Measurements from ENCODE around the gene MED13.
"Not testable (repeated sequence)": the region's sequence is repeated elsewhere in the genome, so short reads cannot be mapped to it uniquely, and the experiment has no call there.

The MED13 gene

GRCh38 chr17:61947367-61948078 is 117.6 kb downstream of the MED13 start:
- H3K4me3 ChIP-seq (ENCODE audit: low read depth, low read length), result no peak overlapping the region
- TF ChIP-seq, protein P1, sequence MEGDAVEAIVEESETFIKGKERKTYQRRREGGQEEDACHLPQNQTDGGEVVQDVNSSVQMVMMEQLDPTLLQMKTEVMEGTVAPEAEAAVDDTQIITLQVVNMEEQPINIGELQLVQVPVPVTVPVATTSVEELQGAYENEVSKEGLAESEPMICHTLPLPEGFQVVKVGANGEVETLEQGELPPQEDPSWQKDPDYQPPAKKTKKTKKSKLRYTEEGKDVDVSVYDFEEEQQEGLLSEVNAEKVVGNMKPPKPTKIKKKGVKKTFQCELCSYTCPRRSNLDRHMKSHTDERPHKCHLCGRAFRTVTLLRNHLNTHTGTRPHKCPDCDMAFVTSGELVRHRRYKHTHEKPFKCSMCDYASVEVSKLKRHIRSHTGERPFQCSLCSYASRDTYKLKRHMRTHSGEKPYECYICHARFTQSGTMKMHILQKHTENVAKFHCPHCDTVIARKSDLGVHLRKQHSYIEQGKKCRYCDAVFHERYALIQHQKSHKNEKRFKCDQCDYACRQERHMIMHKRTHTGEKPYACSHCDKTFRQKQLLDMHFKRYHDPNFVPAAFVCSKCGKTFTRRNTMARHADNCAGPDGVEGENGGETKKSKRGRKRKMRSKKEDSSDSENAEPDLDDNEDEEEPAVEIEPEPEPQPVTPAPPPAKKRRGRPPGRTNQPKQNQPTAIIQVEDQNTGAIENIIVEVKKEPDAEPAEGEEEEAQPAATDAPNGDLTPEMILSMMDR (IDR thresholded peaks at IDR 0.05; ENCODE audit: low read depth, low read length), result no peak

DNA sequence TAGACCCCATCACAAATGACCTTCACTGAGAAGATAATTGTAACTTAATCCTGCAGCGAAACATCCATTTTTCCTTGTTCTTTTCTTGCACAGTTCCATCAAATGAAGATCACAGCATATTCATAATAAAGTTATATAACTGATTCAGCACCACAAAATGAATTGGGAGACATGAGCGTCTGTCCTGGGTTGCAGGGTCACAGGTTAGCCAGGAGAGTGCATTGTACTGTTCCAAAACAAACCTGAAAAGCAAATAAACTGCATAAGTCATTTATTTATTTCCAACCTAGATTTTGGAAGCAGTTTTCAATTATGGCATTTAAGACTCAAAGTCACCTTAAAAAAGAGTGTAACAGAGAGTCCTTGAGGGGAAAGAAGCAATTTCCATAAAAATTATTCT is 118.7 kb downstream of the MED13 start:
- TF ChIP-seq, protein P1 (IDR thresholded peaks at IDR 0.05; ENCODE audit: low read depth, low read length), result no peak

DNA sequence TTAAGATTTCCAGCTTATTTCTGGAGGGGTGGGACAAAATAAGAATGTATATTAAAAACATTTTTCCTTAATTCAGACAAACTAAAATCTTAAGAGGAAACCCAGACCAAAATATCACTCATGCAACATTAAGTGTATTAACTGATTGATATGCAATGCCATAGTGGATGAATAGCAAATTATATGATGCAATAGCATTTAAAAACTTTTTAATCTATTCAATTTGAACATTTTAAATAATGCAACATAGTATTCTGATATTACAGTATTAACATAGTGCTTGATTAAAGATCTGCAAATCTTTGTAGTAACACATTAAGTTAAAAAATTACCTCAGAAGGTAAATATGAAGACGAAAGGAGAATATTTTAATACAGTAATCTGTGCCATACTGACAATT is 122.0 kb downstream of the MED13 start:
- no peak overlapping the region for H3K4me3 ChIP-seq (ENCODE audit: low read depth, low read length)
- TF ChIP-seq, protein P1 (IDR thresholded peaks at IDR 0.05; ENCODE audit: low read depth, low read length), result no peak

More for the DNA sequence above, 118.7 kb downstream of the MED13 start:
- H3K4me3 ChIP-seq (ENCODE audit: low read depth, low read length), result no peak overlapping the region

DNA sequence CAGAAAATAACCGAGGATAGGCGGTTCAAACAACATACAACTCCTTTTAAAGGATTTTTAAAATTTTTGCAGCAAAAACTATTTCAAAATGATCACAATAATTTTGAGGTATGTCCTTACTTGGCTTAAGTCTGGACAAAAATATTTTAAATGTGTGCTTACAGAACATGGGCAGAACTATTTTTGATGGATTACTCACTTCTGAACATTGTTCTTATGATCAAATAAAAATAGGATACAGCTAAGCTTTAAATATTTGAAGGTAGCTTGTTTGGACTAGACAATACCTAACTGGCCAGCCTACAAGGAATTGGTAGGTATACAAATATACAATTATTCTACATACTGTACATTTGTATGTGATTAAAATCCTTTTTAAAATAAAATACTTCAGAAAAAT is 123.0 kb downstream of the MED13 start:
- TF ChIP-seq, protein P1 (IDR thresholded peaks at IDR 0.05; ENCODE audit: low read depth, low read length), result no peak
- no peak overlapping the region for H3K4me3 ChIP-seq (ENCODE audit: low read depth, low read length)

GRCh38 chr17:61928101-61928436 is 137.0 kb downstream of the MED13 start:
- peak overlapping the region; percentile 80 for H3K4me3 ChIP-seq (ENCODE audit: low read depth, low read length)
- TF ChIP-seq, protein P1 (IDR thresholded peaks at IDR 0.05; ENCODE audit: low read depth, low read length), result no peak

GRCh38 chr17:61927208-61928100 is 137.6 kb downstream of the MED13 start, which contains the start of gene INTS2:
Gene INTS2, minus strand, starts transcription at chr17:61927982. Its CDS starts 1,338 bp downstream, at chr17:61926644.
- TF ChIP-seq, protein P1 (IDR thresholded peaks at IDR 0.05; ENCODE audit: low read depth, low read length), result no peak
- peak within 1 kb of the TSS; percentile 80 for H3K4me3 ChIP-seq (ENCODE audit: low read depth, low read length)

DNA sequence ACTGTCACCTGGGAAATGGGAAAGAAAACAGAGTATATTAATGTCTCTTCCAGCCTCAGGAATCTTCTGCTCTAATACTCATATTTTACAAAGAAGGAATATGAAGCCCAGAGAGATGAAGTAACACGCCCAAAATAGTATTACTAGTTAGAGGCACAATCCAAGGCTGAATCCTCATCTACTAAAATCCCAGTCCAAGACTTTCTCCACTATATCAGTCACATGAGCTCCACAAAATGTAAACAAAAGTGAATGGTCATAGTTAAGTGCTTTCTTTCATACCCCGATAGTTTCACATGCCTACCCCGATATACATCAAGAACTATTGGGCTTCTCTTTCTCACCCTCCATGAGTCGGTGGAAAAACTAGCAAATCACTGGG is 138.3 kb downstream of the MED13 start:
- H3K4me3 ChIP-seq (ENCODE audit: low read depth, low read length), result peak overlapping the region; percentile 80
- TF ChIP-seq, protein P1 (IDR thresholded peaks at IDR 0.05; ENCODE audit: low read depth, low read length), result no peak

DNA sequence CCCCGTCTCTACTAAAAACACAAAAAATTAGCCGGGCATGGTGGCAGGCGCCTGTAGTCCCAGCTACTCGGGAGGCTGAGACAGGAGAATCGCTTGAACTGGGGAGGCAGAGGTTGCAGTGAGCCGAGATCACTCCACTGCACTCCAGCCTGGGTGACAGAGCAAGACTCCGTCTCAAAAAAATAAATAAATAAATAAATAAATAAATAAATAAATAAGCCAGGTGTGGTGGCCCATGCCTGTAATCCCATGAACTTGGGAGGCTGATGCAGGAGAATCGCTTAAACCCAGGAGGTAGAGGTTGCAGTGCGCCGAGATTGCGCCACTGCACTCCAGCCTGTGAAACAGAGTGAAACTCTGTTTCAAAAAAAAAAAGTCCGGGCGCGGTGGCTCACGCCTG is 149.9 kb downstream of the MED13 start:
- H3K4me3 ChIP-seq (ENCODE audit: low read depth, low read length), result not testable (repeated sequence)

Measured in WI38 (cell line).